Measurements from ENCODE around the gene TIGD6.

TIGD6 gene

DNA sequence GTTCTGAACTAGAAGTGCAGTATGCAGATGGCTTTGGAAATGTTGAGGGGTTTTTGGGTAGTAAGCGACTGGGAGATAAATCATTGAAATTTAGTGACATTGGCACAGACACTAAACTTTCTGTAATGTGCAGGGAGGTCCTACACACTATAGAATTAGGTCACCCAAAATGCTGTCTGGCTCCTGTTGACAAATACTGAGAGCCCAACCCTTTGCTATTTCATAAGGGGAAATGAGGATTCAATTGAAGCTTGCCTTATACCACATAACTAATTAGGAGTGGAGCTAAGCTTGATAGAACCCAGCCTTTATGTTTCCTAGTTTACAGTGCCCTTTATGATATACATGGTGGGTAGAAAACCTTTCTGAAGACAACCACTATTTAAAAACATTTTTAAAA, 22.7 kb upstream of the TIGD6 start:
- TF ChIP-seq GATA2 (IDR thresholded peaks at IDR 0.05; ENCODE audit: low read depth, low read length), result no peak
- no peak for TF ChIP-seq GATA3 (IDR thresholded peaks at IDR 0.05; ENCODE audit: low read depth, low read length)

DNA sequence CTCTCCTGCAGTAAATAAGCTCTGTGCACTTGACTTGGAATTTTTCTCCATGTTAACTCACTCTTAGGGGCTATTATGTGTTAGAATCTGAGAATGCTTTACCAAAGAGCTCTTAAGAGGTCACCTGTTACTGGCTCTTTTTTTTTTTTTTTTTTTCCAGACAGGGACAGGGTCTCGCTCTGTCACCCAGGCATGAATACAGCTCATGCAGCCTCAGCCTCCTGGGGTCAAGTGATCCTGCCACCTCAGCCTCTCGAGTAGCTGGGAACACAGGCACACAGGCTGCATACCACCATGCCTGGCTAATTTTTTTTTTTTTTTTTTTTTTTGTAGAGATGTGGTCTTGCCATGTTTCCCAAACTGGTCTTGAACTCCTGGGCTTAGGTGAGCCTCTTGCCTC, 22.2 kb upstream of the TIGD6 start:
- TF ChIP-seq GATA2 (IDR thresholded peaks at IDR 0.05; ENCODE audit: low read depth, low read length) (no peak), GATA3 (IDR thresholded peaks at IDR 0.05; ENCODE audit: low read depth, low read length) (no peak)

DNA sequence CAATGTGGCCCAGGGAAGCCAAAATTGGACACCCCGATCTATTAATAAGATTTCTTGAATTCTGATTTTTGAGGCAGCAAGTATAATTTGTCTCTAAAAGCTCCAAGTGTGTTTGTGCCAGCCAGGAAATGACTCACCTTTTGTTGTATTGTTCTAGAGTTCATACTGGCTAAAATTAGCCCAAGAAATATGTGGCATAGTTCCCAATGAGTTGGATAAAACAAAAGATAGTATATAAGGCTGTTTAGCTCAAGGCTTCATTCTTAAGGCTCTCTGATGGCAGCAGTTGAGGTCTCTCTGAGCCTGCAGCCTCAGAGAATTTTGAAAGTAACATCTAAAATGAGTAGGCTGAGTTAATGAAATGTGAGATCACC, 21.7 kb upstream of the TIGD6 start:
- TF ChIP-seq GATA2 (IDR thresholded peaks at IDR 0.05; ENCODE audit: low read depth, low read length) (no peak), GATA3 (IDR thresholded peaks at IDR 0.05; ENCODE audit: low read depth, low read length) (no peak)

DNA sequence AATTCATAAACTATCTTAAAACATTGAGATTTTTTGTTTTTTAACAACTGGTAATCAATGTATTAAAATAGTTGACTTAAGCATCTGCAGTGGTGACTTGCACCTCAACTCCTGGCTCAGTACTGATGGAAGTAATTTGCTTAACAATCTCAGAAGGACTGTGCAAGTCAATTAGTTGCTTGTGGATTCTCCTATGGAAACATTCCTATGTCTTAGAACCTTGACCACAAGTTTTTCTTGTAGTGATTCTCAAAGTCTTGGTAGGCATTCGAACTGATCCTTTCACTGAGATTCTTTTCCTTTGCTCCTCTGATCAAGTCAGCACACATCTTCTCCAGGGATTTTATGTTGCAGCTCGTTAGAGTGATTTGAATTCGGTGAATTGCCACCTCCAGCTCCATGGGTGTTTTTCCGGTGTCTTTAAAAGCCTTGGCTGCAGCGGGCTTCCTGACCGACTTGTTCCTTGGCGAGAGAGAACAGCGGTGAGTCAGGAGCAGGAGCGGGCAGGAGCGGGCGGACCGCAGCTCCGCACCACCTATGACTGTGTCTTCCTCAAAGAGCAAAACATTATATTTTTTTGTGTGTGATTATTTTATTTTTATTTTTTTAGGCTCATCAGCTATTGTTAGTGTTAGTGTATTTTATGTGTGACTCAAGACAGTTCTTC, 21.2 kb upstream of the TIGD6 start:
- TF ChIP-seq GATA2 (IDR thresholded peaks at IDR 0.05; ENCODE audit: low read depth, low read length) (no peak), GATA3 (IDR thresholded peaks at IDR 0.05; ENCODE audit: low read depth, low read length) (no peak)

DNA sequence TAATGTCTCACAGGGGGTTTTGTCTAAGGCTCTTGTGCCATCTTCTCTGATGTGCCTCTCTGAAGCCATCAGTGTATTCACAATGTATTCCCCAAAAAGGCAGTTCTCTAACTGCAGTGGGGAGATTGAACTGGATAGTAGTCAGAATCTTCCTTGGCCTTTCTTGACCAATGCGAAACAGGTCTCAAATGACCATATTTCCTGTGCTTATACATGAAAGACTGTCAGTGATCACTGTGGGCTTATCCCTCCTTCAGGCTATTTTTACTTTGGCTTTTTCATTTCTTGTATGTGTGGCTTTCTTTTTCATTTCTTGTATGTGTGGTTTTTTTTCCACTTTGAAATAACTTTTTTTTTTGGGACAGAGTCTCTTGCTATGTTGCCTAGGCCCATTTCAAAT, 19.8 kb upstream of the TIGD6 start:
- TF ChIP-seq GATA2 (IDR thresholded peaks at IDR 0.05; ENCODE audit: low read depth, low read length), result no peak
- no peak for TF ChIP-seq GATA3 (IDR thresholded peaks at IDR 0.05; ENCODE audit: low read depth, low read length)

DNA sequence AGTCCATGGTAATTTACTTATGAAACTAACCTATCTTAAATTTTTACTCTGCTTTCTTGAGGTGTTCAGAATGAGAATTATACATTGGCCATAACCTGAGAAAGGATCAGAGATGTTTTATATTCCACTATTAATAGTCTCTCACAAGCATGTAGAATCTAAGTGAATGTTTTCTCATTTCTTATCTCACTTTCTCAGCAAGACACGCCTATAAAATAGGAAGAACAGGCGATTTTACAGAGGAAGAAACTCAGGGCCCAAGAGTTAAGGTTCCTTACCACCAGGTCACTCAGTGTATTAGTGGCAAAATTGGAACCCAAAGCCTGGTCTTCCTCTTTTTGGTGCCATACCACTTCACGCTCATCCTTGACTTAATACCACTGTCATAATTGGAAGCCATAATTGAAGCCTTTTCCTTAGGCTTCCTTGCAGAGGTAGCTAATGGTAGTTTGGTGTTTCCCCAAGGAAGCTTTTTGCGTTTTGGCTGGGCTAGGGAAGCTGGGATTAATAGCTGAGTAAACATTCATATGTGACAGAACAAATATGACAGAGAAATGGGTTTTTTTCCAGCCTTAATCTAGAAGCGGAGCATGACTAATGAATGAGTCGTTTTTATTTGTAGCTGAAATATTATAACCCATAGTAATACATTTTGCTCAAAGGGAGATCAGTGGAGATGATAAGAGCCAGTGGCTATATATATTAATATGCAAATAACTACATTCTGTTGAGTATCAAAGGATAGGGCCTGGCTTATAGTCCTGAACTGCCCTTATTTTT, 17.0 kb upstream of the TIGD6 start:
- no peak for TF ChIP-seq GATA3 (IDR thresholded peaks at IDR 0.05; ENCODE audit: low read depth, low read length)
- TF ChIP-seq GATA2 (IDR thresholded peaks at IDR 0.05; ENCODE audit: low read depth, low read length), result no peak

DNA sequence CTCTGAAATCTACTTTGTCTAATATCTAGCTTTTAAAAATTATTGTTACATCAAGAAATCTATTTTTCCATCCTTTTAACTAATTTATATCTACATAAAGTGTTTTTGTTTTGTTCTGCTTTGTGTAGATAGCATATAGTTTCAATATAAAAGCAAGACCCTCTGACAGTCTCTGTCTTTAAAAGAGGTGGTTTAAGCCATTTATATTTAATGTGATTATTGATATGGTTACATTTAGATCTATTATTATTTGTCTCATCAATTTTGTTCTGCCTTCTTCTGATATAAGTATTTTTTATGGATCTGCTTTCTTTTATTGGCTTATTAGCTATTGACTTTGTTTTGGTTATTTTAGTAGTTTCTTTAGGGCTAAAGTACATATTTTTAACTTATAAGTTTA, 16.1 kb upstream of the TIGD6 start:
- no peak for TF ChIP-seq GATA2 (IDR thresholded peaks at IDR 0.05; ENCODE audit: low read depth, low read length)
- TF ChIP-seq GATA3 (IDR thresholded peaks at IDR 0.05; ENCODE audit: low read depth, low read length), result no peak

DNA sequence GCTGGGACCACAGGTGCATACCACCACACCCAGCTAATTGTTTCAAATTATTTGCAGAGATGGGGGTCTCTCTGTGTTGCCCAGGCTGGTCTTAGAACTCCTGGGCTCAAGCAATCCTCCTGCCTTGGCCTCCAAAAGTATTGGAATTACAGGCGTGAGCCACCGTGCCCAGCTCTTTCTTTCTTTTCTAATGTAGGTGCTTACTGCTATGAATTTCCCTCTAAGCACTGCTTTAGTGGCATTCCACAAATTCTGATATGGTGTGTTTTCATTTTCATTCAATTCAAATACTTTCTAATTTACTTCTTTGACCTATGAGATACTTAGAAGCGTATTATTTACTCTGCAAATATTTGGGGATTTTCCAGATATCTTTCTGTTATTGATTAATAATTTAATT, 15.0 kb upstream of the TIGD6 start:
- TF ChIP-seq GATA2 (IDR thresholded peaks at IDR 0.05; ENCODE audit: low read depth, low read length) (no peak), GATA3 (IDR thresholded peaks at IDR 0.05; ENCODE audit: low read depth, low read length) (no peak)

DNA sequence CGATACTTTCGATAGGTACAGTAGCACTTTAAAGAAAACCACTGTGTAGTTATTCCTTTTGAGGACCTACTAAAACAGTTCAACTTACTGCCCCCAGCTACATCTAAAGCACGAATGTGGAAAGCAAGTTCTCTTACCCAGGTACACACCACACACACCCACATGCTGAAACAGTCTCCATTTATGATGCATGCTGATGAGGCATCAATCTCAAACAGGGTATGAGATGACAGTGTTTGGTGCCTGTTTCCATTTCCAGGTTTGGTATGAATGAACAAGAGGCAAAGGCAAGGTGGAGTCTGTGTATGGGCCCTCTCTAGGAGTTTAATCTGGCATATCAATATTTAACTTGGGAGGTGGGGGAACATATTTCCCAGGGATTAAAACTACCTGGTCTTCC, 14.0 kb upstream of the TIGD6 start:
- TF ChIP-seq GATA3 (IDR thresholded peaks at IDR 0.05; ENCODE audit: low read depth, low read length) (no peak), GATA2 (IDR thresholded peaks at IDR 0.05; ENCODE audit: low read depth, low read length) (no peak)

DNA sequence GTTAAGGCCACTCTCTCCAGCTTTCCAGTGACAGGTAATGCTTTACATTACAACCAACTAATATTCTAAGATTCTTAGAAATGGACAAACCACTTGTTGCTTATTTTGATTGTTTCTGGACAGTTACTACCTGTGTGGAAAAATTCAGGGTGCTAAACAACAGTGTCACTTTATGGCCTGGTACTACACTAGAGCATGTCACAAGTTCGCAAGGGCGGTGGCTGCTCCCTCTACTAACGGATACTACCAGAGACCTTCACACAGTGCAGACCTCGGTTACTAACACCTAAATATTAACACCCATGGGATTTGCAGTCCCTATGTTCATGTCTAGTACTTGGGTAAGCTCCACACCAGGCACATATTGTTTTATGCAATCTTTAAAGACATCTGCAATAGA, 13.5 kb upstream of the TIGD6 start:
- TF ChIP-seq GATA2 (IDR thresholded peaks at IDR 0.05; ENCODE audit: low read depth, low read length) (no peak), GATA3 (IDR thresholded peaks at IDR 0.05; ENCODE audit: low read depth, low read length) (no peak)

DNA sequence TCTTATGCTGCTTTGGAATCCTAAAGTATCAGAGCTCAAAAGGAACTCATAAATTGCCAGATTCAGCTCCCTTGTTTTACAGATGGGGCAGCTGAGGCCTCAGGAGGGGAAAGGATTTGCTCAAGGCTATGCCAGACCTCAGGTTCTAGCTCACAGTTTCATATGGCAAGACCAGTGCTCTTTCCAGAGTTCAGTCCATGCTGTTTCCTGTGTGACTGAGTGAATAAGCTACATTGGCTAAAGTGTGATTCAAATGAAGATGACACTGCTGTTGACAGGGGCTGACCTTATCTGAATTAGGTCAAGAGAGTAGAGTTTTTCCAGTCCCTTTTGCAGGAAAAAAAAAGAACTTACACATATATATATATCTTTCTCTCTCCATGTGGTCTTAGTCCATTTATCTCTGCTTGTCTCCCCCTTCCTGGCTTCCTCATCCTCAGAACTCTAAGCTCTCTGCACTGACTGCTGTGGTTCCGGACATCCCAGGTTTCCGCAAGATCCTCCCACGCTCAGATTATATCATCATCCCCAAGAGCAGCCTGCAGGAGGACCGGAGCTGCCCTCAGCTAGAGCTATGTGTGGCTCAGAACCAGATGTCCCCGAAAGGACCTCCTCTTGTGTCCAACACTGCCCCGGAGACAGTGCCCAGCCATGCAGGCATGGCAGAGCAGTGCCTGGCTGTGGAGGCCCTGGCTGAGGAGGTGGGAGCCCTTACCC, 9.4 kb upstream of the TIGD6 start:
- TF ChIP-seq GATA3 (IDR thresholded peaks at IDR 0.05; ENCODE audit: low read depth, low read length) (no peak), GATA2 (IDR thresholded peaks at IDR 0.05; ENCODE audit: low read depth, low read length) (no peak)

DNA sequence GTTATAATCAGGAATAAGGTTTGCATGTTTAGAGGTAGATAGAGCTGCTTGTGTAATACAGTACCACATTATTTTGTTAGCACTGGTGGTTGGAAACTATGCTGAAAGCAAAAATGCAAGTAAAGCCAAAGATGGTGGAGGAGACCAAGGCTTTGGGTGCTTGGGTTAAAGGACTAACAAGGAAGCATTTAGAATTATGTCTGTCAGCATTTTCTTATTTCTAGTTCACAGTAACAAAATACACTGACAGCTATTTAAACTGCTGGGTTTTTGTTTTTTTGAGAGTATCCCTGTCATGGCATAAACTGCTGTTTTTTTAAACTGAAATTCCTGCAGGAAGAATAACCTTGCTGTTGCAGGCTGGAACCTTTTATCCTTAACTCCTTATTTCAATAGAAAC, 6.6 kb upstream of the TIGD6 start:
- TF ChIP-seq GATA2 (IDR thresholded peaks at IDR 0.05; ENCODE audit: low read depth, low read length) (no peak), GATA3 (IDR thresholded peaks at IDR 0.05; ENCODE audit: low read depth, low read length) (no peak)

DNA sequence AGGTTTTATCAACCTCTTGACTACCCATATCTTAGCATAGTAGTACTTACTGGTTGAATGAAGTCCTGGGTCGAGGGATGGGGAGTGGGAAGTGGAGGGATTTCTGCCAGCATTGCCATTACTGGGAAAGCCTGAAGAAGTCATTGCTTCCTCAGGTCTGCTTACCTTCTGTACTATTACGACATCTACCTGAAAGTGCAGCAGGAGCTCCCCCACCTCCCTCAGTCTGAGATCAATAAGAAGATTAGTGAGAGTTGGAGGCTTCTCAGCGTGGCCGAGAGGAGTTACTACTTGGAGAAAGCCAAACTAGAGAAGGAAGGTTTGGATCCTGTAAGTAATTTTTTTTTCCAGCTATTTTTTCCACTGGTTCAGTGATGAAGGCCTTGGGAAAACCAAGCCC, 5.9 kb upstream of the TIGD6 start:
- TF ChIP-seq GATA2 (IDR thresholded peaks at IDR 0.05; ENCODE audit: low read depth, low read length) (no peak), GATA3 (IDR thresholded peaks at IDR 0.05; ENCODE audit: low read depth, low read length) (no peak)

DNA sequence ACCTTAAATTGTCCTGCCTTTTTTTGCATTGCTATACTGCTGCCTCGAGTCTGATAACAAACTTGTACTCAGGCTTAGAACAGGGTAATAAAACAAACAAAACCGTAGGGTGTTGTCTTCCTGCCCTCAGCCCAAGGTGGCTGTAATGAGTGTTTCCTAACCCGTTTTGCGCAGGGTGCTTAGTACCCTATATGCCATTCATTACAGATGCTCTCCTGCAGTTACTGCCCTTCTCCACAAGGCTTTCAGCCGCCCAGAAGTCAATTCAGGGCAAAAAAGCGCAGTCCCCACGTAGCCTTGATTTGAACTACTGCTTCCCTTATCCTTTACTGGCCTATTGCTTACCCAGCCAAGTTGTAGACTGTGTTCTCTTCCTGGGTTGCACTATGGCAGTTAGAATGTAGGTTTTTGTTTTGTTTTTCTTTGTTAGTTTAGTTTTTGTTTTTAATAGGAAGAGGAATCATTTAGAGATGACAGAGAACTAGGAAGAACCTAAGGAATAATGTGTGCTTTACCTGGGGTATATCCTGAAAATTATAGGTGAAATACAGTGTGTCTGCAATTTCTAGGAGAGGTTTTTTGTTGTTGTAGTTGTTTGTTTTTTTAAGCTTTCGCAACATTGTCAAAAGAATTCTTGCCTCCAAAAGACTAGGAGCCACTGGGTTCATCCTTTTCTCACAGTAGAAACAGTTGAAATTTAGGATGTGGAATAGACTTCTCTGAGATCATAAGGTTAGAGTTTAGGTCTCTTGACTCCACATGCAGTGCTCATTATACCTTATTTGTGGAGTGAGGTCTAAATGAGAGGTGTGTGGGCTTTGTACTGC, 1.4 kb upstream of the TIGD6 start:
- no peak for TF ChIP-seq GATA3 (IDR thresholded peaks at IDR 0.05; ENCODE audit: low read depth, low read length)
- no peak for TF ChIP-seq GATA2 (IDR thresholded peaks at IDR 0.05; ENCODE audit: low read depth, low read length)
